Ovary (tissue), 10 donors: Measurements from ENCODE around the gene SLC5A2. TPM values are rescaled to one million over a fixed set of nuclear protein-coding genes. Genes with fewer than 3 reads are reported as not detected.
A peak's percentile ranks its signal among the peaks of the same experiment; 100 is the strongest.
"Not testable (repeated sequence)": the region's sequence is repeated elsewhere in the genome, so short reads cannot be mapped to it uniquely, and the experiment has no call there.

Source experiments
- DNase-seq, 5 donors: peaks; one replicate each; pipeline ENCODE4 v3.0.0-alpha.2; 2019 to 2020
- H3K27ac ChIP-seq, 2 donors: fragments of 200-600 bp; one replicate each; pipeline versions ENCODE4 v1.5.1 to v1.8.0; 2019 to 2022
- H3K27me3 ChIP-seq: fragments of 200-600 bp; one replicate; pipeline ENCODE4 v1.8.0; 2022
- H3K36me3 ChIP-seq: fragments of 200-600 bp; sonication (generic); one replicate; pipeline ENCODE4 v1.5.1; 2019
- H3K4me1 ChIP-seq: one replicate; pipeline ENCODE4 v1.8.1; 2013; ENCODE audit warnings: mild to moderate bottlenecking, moderate library complexity; ENCODE audit not compliant: insufficient read depth
- H3K4me3 ChIP-seq: fragments of 200-600 bp; sonication (generic); one replicate; pipeline ENCODE4 v1.5.1; 2017
- H3K9me3 ChIP-seq, 2 donors: fragments of 200-600 bp in 1 of 2; sonication (generic) in 1 of 2; one replicate each; pipeline versions ENCODE4 v1.5.1 to v1.8.1; 2013 to 2019; ENCODE audit warnings: mild to moderate bottlenecking in 1 of 2, moderate library complexity in 1 of 2
- EP300 ChIP-seq: sonication (generic); formaldehyde crosslinking; IDR thresholded peaks from one replicate; pipeline ENCODE4 v1.6.1; 2017; ENCODE audit warnings: antibody characterized with exemption
- POLR2A ChIP-seq: fragments of 450-650 bp; IDR thresholded peaks from one replicate; pipeline ENCODE4 v1.6.1; 2017; ENCODE audit warnings: antibody characterized with exemption, mild to moderate bottlenecking, moderate library complexity
- WGBS, 3 donors: extraction: QIAGEN DNeasy Blood & Tissue Kit in 1 of 3; methylation state at CpG; one replicate each; pipeline versions ENCODE4 v1.1.5 to v1.1.7; 2013 to 2017; 5-methylcytosine and 5-hydroxymethylcytosine counted together
- intact Hi-C, 4 donors: fragments of 100-400 bp; cut with DNase I; formaldehyde crosslinking; loops; one replicate each; pipeline versions ENCODE4 v1.11.0 to v1.15.1; 2022 to 2023
- long read RNA-seq, 3 donors: library from polyadenylated mRNA in 2 of 3; unstranded in 2 of 3; transcript quantifications; one replicate each; pipeline ENCODE4 v2.0.0 and lab custom pipeline, GENCODE V29; 2021 to 2026
- polyA plus RNA-seq, 2 donors: library from polyadenylated mRNA; stranded (reverse); fragments of 200-250 nt in 1 of 2; fragments of 350-450 nt in 1 of 2; fragmentation: Illumina TruSeq in 1 of 2; extraction: RNeasy Lipid Tissue Mini Kit (QIAGEN cat#74804) in 1 of 2; gene quantifications; one replicate each; pipeline ENCODE4 v1.2.3, GENCODE V29; 2013 to 2014
- total RNA-seq, 7 donors: library from RNA; depleted of rRNA in 2 of 7; stranded (reverse); fragments of >200 nt in 2 of 7; fragmentation: NEBNext Ultra II Directional in 3 of 7; extraction: Animal tissue kit (Norgen Biotek cat#: 25700) in 3 of 7; gene quantifications; one replicate each; pipeline versions ENCODE4 v1.1.0 to v1.2.4, GENCODE V29; 2016 to 2023
- TF ChIP-seq, protein P1 (sequence below), 3 donors: fragments of 450-650 bp in 2 of 3; fragments of 200-600 bp in 1 of 3; IDR thresholded peaks; one replicate each; pipeline versions ENCODE4 v1.5.1 to v1.8.0; 2016 to 2022; ENCODE audit warnings: antibody characterized with exemption in 3 of 3, mild to moderate bottlenecking in 1 of 3
- donor health status: DM: no; HTN: no; CAD: no; lungs with moderate emphysema.
- donor health status: DM: no; HTN: no; CAD: no.
- donor health status: Bipolar disorder and iron deficiency.
- donor health status: DM: yes; HTN: yes; CAD: no.
- donor health status: DM: no; HTN: no; CAD: no.
- donor health status: DM: yes; HTN: yes; CAD: no.

The SLC5A2 gene
- total RNA-seq (under 1 TPM; 0.13 to 0.81 (median 0.38) TPM), polyA plus RNA-seq (1 to 10 TPM in 1 of 2 donors, not detected in 1; 1.7 TPM)
- long read RNA-seq, donor 1, partial matches to known transcripts: 0 of 12 reads
- long read RNA-seq, donor 1, other reads (novel, unspliced or antisense): 12 of 12 reads
- long read RNA-seq, donor 2, partial matches to known transcripts: 35 of 35 reads
- long read RNA-seq, donor 2, other reads (novel, unspliced or antisense): 0 of 35 reads
- long read RNA-seq, donor 3: 0 reads

DNA sequence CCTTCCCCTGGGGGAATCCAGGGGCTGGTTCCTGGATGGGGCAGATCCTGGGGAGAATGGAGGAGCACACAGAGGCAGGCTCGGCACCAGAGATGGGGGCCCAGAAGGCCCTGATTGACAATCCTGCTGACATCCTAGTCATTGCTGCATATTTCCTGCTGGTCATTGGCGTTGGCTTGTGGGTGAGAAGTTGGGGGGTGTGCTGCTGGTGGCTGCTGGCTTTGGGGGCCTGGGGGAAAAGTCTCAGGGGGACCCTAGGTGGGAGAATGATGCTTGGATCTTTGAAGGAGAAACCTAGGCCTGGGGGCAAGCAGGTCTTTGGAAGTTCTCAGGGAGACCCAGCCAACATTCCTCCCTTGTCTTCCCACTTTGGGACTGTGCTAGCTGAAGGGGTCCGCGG is at the start of gene SLC5A2:
TSS of gene SLC5A2 (plus strand) at position 43 of the 400 bp plus-strand sequence. CDS start at position 57, 14 bp downstream.
- WGBS, 3 donors: 90 to 94% (median 93%) methylated on average over 4 of the region's 4 CpGs
- Histone ChIP-seq H3K9me3 (no peaks in the 10 kb centered on the region), H3K27me3 (no peaks in the 10 kb centered on the region), H3K4me1 (peaks cover 6% of the 10 kb centered on the region), H3K27ac (no peak within 1 kb of the TSS), H3K4me3 (no peak within 1 kb of the TSS), H3K36me3 (no peaks in the 10 kb centered on the region)
- TF ChIP-seq POLR2A (no peak), EP300 (no peak)
- TF ChIP-seq, protein P1, sequence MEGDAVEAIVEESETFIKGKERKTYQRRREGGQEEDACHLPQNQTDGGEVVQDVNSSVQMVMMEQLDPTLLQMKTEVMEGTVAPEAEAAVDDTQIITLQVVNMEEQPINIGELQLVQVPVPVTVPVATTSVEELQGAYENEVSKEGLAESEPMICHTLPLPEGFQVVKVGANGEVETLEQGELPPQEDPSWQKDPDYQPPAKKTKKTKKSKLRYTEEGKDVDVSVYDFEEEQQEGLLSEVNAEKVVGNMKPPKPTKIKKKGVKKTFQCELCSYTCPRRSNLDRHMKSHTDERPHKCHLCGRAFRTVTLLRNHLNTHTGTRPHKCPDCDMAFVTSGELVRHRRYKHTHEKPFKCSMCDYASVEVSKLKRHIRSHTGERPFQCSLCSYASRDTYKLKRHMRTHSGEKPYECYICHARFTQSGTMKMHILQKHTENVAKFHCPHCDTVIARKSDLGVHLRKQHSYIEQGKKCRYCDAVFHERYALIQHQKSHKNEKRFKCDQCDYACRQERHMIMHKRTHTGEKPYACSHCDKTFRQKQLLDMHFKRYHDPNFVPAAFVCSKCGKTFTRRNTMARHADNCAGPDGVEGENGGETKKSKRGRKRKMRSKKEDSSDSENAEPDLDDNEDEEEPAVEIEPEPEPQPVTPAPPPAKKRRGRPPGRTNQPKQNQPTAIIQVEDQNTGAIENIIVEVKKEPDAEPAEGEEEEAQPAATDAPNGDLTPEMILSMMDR (IDR thresholded peaks at IDR 0.05): no peak
- peak in 1 of 5 donors; percentile 17 for DNase-seq
- intact Hi-C loops: no loop called here

- TF ChIP-seq, protein P1 (IDR thresholded peaks at IDR 0.05): no peak
- no peak for TF ChIP-seq POLR2A
- no peaks in the 10 kb centered on the region for H3K36me3 ChIP-seq
- H3K27ac ChIP-seq: no peak overlapping the region
- H3K27me3 ChIP-seq: no peaks in the 10 kb centered on the region
- intact Hi-C loops: loop anchor here in 1 of 4 donors (10.0 kb wide), 1 partner anchor 439 kb away; the partner anchor contains the start of gene ZNF267
- 92 to 96% (median 92%) methylated on average over 44 to 47 of the region's 47 CpGs for WGBS, 3 donors
- H3K4me1 ChIP-seq: no peaks in the 10 kb centered on the region
- H3K9me3 ChIP-seq: no peaks in the 10 kb centered on the region
- H3K4me3 ChIP-seq: no peak overlapping the region
- no peak for DNase-seq
Observed at GRCh38 chr16:31435341-31436220, 47.3 kb upstream of the SLC5A2 start.

GRCh38 chr16:31436221-31437045 is 46.5 kb upstream of the SLC5A2 start:
- Histone ChIP-seq H3K36me3 (no peaks in the 10 kb centered on the region), H3K9me3 (no peaks in the 10 kb centered on the region), H3K27me3 (no peaks in the 10 kb centered on the region), H3K4me1 (no peaks in the 10 kb centered on the region), H3K4me3 (no peak overlapping the region), H3K27ac (no peak overlapping the region)
- TF ChIP-seq POLR2A (no peak), EP300 (no peak)
- TF ChIP-seq, protein P1 (IDR thresholded peaks at IDR 0.05): no peak
- DNase-seq: no peak
- 92 to 95% (median 93%) methylated on average over 40 to 44 of the region's 44 CpGs for whole genome bisulfite sequencing, 3 donors
- intact Hi-C loops: loop anchor here in 1 of 4 donors (10.0 kb wide), 1 partner anchor 438 kb away; the partner anchor contains the start of gene ZNF267

DNA sequence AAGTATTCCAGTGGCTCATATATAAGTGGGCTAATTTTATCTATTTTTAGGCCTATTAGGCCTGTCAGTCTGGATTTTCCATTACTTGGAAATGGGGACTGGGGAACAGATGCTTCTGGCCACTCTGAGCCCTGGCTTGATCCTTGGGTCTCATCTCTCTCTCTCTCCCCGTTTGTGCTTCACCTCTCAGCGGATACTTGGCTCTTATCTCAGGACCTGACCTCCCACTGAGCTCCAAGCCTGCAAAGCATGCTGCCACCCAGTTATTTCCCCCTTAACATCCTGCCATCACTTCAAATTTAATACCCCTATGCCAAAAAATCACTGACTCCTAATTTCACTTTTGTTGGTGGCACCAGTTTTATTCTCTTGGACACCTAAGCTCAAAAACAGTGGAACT is 44.5 kb upstream of the SLC5A2 start:
- Histone ChIP-seq H3K9me3 (no peaks in the 10 kb centered on the region), H3K4me1 (no peaks in the 10 kb centered on the region), H3K4me3 (no peak overlapping the region), H3K36me3 (no peaks in the 10 kb centered on the region), H3K27me3 (no peaks in the 10 kb centered on the region), H3K27ac (no peak overlapping the region)
- intact Hi-C loops: loop anchor here in 1 of 4 donors (10.0 kb wide), 1 partner anchor 436 kb away; the partner anchor contains the start of gene ZNF267
- TF ChIP-seq, protein P1 (IDR thresholded peaks at IDR 0.05): no peak
- TF ChIP-seq POLR2A: no peak
- no peak for TF ChIP-seq EP300
- WGBS, 3 donors: 51 to 55% (median 55%) methylated on average over 2 of the region's 2 CpGs
- DNase-seq: peak in 1 of 5 donors; percentile 3

DNA sequence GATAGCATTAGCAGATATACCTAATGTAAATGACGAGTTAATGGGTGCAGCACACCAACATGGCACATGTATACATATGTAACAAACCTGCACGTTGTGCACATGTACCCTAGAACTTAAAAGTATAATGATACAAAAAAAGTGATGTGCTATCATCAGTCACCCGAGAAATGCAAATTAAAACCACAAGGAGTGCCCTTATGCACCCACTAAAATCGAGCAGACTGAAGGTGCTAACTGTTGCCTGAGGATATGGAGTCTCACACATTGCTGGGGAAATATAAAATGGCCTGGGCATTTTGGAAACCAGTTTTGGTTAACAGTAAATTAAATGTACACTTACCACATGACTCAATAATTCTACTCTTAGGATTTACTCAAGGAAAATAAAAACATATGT is 43.9 kb upstream of the SLC5A2 start:
- intact Hi-C loops: loop anchor here in 1 of 4 donors (10.0 kb wide), 1 partner anchor 436 kb away; the partner anchor contains the start of gene ZNF267
- not testable (repeated sequence) for H3K27ac ChIP-seq, H3K27me3 ChIP-seq, DNase-seq, H3K4me3 ChIP-seq, H3K9me3 ChIP-seq, H3K4me1 ChIP-seq, H3K36me3 ChIP-seq
- 49 to 64% (median 62%) methylated on average over 3 to 4 of the region's 4 CpGs for WGBS, 3 donors
